Neural progenitor cell (in vitro differentiated cells): ENCODE measurements around the gene ALDOB.

Experiments used
- EZH2 ChIP-seq: fragments of 200-600 bp; sonication (generic); IDR thresholded peaks from 2 replicates; pipeline ENCODE4 v1.6.1; 2017; ENCODE audit warnings: antibody characterized with exemption, mild to moderate bottlenecking, moderate library complexity
- EZH2phosphoT487 ChIP-seq: fragments of 200-600 bp; sonication (generic); IDR thresholded peaks from 2 replicates; pipeline ENCODE4 v1.6.1; 2017; ENCODE audit warnings: antibody characterized with exemption
- TF ChIP-seq, protein P1 (sequence below): fragments of 200-600 bp; sonication (generic); IDR thresholded peaks from 2 replicates; pipeline ENCODE4 v1.5.1; 2017; ENCODE audit warnings: antibody characterized with exemption, mild to moderate bottlenecking

DNA sequence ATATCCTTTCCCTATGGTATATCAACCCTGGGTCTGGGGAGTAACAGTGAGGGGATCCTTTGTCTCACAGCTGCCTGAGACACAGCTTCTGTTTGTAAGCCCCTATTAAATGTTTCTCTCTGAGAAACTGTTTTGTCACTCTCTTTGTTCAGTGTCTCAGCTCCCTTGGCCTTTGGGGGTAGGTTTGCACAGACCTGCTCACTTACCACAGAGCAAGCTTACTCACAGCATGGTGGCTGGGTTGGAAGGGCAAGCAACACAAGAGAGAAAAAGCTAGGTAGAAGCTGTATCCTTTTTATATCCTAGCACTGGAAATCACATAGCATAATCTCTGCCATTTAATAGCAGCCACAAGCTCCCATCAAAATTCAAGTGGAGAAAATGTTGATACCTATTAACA is 55.3 kb downstream of the ALDOB start:
- TF ChIP-seq, protein P1, sequence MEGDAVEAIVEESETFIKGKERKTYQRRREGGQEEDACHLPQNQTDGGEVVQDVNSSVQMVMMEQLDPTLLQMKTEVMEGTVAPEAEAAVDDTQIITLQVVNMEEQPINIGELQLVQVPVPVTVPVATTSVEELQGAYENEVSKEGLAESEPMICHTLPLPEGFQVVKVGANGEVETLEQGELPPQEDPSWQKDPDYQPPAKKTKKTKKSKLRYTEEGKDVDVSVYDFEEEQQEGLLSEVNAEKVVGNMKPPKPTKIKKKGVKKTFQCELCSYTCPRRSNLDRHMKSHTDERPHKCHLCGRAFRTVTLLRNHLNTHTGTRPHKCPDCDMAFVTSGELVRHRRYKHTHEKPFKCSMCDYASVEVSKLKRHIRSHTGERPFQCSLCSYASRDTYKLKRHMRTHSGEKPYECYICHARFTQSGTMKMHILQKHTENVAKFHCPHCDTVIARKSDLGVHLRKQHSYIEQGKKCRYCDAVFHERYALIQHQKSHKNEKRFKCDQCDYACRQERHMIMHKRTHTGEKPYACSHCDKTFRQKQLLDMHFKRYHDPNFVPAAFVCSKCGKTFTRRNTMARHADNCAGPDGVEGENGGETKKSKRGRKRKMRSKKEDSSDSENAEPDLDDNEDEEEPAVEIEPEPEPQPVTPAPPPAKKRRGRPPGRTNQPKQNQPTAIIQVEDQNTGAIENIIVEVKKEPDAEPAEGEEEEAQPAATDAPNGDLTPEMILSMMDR, result no peak
- TF ChIP-seq EZH2 (no peak), EZH2phosphoT487 (no peak)
